ENCODE measurements around the gene THAP11. TPM values are rescaled to one million over a fixed set of nuclear protein-coding genes. Genes with fewer than 3 reads are reported as not detected.

The THAP11 gene
- total RNA-seq, 1 experiment from 2014 or later = 39.1 TPM

GRCh38 chr16:67872631-67873434 lies 30.7 kb downstream of the THAP11 start, which contains the start of gene EDC4:
Gene EDC4, plus strand, starts transcription at chr16:67873052. Its CDS starts 210 bp downstream, at chr16:67873262.
- H3K36me3 ChIP-seq (ENCODE audit: low read depth, low read length) = peaks cover 13% of the 10 kb centered on the region
- H3K4me3 ChIP-seq (ENCODE audit: low read length) = peak within 1 kb of the TSS; percentile 97
- ATAC-seq (peak; percentile 75), DNase-seq (peak; percentile 70)
- ChIA-PET POLR2A (ENCODE audit: unreplicated experiment) (interaction anchor here (0.7 kb wide), 1 partner anchor 27 kb away, joined by 4 read pairs; no protein-coding TSS in a partner anchor), CTCF (no interaction called here)
- H3K79me2 ChIP-seq (ENCODE audit: low read length) = peaks cover 42% of the 10 kb centered on the region
- no peaks in the 10 kb centered on the region for H3K27me3 ChIP-seq (ENCODE audit: low read length)
- peak within 1 kb of the TSS; percentile 18; the same call in 1 of the 2 replicates for H3K27ac ChIP-seq (ENCODE audit: low read length)
- no peak for TF ChIP-seq EZH2 (IDR thresholded peaks at IDR 0.05; ENCODE audit: low read length, unreplicated experiment)
- intact Hi-C loops (cut with micrococcal nuclease) = no loop called here
- H4K20me1 ChIP-seq (ENCODE audit: low read length) = peaks cover 16% of the 10 kb centered on the region
- H3K9me2 ChIP-seq (replicated peaks; ENCODE audit: low read length) = no peaks in the 10 kb centered on the region
- H3K4me2 ChIP-seq (ENCODE audit: low read length) = peak within 1 kb of the TSS; percentile 95
- peaks cover 10% of the 10 kb centered on the region; the same call in 1 of the 2 replicates for H3K4me1 ChIP-seq (ENCODE audit: insufficient read depth, low read length)
- H3K9ac ChIP-seq (ENCODE audit: low read length) = peak within 1 kb of the TSS; percentile 90
- no TSS peak for BruUV-seq (replicated peaks)
- no peaks in the 10 kb centered on the region for H3F3A ChIP-seq (ENCODE audit: low read length, unreplicated experiment)
- no peaks in the 10 kb centered on the region for H3K9me3 ChIP-seq (ENCODE audit: low read length)
- peak within 1 kb of the TSS; percentile 74 for H2AFZ ChIP-seq (ENCODE audit: low read length)

DNA sequence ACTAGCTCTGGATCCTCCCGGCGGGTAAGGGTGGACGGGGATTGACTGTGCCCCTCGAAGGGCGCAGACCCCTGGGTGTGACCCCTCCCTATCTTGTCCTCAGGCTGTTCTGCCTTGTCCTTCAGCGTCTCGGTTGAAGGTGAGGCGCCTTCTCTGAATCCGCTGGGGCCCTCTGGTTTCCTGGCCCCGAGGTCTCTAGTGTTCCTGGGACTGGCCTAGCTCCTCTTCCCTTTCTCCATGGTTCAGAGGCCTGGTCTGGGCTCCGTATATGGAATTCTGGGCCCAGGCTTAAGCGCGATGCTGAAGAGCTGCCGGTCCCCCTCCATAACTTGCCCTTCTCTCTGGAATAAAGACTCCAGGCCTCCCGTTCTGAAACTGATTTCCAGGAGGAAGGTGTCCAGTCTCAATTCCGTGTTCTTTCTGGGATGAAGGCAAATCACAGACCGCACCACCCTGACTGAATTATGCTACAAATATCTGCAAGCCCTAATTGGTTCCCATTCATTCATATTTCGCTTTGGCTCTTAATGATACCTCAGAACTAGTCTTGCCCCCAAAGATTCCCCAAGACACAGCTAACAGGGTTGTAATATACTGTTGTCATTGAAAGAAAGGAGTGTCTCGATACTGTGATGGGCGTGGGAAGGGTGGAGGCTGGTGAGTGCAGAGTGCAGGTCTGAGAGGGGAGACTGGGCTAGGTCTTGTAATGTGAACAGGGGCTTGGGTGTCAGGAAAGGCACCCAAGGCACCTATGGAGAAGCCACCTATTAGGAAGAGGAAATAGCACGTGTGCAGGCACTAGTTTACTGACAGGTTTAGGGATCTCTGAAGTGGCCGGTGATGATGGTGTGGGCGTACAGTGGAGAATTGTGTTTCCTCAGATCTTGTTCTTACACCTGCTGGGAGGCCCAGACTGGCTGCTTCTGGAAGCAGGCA lies 31.6 kb downstream of the THAP11 start:
- Histone ChIP-seq H3K4me1 (ENCODE audit: insufficient read depth, low read length) (peaks cover 10% of the 10 kb centered on the region; the same call in 1 of the 2 replicates), H4K20me1 (ENCODE audit: low read length) (peaks cover 16% of the 10 kb centered on the region), H3K4me2 (ENCODE audit: low read length) (peak overlapping the region; percentile 95), H3F3A (ENCODE audit: low read length, unreplicated experiment) (no peaks in the 10 kb centered on the region), H3K36me3 (ENCODE audit: low read depth, low read length) (peaks cover 11% of the 10 kb centered on the region), H3K79me2 (ENCODE audit: low read length) (peaks cover 42% of the 10 kb centered on the region), H3K9ac (ENCODE audit: low read length) (peak overlapping the region; percentile 90), H3K9me2 (replicated peaks; ENCODE audit: low read length) (no peaks in the 10 kb centered on the region), H3K4me3 (ENCODE audit: low read length) (peak overlapping the region; percentile 97), H3K27ac (ENCODE audit: low read length) (peak overlapping the region; percentile 18; the same call in 1 of the 2 replicates), H3K9me3 (ENCODE audit: low read length) (no peaks in the 10 kb centered on the region), H2AFZ (ENCODE audit: low read length) (peak overlapping the region; percentile 74), H3K27me3 (ENCODE audit: low read length) (no peaks in the 10 kb centered on the region)
- TF ChIP-seq EZH2phosphoT487 (IDR thresholded peaks at IDR 0.05; ENCODE audit: borderline replicate concordance, low read length) = no peak
- ChIA-PET CTCF (no interaction called here), POLR2A (ENCODE audit: unreplicated experiment) (interaction anchor here (0.7 kb wide), 1 partner anchor 28 kb away, joined by 4 read pairs; no protein-coding TSS in a partner anchor)
- intact Hi-C loops (cut with micrococcal nuclease) = no loop called here
- TSS peak; percentile 38 for BruUV-seq (replicated peaks)
- ATAC-seq (peak; percentile 35), DNase-seq (no peak)

DNA sequence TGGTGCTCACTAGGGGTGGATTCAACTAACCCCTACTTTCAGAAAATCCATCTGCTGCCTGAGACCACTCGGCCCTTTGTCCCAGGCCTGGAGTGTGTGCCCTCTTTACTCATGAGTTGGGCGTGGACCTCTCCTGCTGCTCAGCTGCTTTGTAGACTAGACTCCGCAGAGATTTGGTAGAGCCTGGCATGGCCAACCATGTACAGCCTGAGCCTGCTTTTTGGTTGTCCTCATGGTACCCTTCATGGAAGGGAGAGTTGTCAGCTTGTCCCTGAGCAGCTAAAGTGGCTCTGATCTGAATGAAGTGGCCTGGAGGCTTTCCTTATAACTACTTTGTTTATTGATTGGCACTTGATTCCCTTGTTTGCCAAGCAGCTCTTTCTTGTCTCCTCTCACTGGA lies 32.3 kb downstream of the THAP11 start:
- Histone ChIP-seq H3K4me3 (ENCODE audit: low read length) (peak overlapping the region; percentile 97), H3K79me2 (ENCODE audit: low read length) (peaks cover 42% of the 10 kb centered on the region), H3F3A (ENCODE audit: low read length, unreplicated experiment) (no peaks in the 10 kb centered on the region), H3K4me2 (ENCODE audit: low read length) (peak overlapping the region; percentile 95), H3K9me3 (ENCODE audit: low read length) (no peaks in the 10 kb centered on the region), H3K27me3 (ENCODE audit: low read length) (no peaks in the 10 kb centered on the region), H3K27ac (ENCODE audit: low read length) (no peak overlapping the region), H3K9ac (ENCODE audit: low read length) (peak overlapping the region; percentile 90; the same call in 1 of the 2 replicates), H3K9me2 (replicated peaks; ENCODE audit: low read length) (no peaks in the 10 kb centered on the region), H4K20me1 (ENCODE audit: low read length) (peaks cover 16% of the 10 kb centered on the region), H3K4me1 (ENCODE audit: insufficient read depth, low read length) (peaks cover 10% of the 10 kb centered on the region; the same call in 1 of the 2 replicates), H3K36me3 (ENCODE audit: low read depth, low read length) (peaks cover 14% of the 10 kb centered on the region), H2AFZ (ENCODE audit: low read length) (no peak overlapping the region)
- TF ChIP-seq, protein P1, sequence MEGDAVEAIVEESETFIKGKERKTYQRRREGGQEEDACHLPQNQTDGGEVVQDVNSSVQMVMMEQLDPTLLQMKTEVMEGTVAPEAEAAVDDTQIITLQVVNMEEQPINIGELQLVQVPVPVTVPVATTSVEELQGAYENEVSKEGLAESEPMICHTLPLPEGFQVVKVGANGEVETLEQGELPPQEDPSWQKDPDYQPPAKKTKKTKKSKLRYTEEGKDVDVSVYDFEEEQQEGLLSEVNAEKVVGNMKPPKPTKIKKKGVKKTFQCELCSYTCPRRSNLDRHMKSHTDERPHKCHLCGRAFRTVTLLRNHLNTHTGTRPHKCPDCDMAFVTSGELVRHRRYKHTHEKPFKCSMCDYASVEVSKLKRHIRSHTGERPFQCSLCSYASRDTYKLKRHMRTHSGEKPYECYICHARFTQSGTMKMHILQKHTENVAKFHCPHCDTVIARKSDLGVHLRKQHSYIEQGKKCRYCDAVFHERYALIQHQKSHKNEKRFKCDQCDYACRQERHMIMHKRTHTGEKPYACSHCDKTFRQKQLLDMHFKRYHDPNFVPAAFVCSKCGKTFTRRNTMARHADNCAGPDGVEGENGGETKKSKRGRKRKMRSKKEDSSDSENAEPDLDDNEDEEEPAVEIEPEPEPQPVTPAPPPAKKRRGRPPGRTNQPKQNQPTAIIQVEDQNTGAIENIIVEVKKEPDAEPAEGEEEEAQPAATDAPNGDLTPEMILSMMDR (conservative IDR thresholded peaks at IDR 0.05; ENCODE audit: low read depth, low read length) = no peak
- TF ChIP-seq EZH2 (IDR thresholded peaks at IDR 0.05; ENCODE audit: low read length, unreplicated experiment) (no peak), EZH2phosphoT487 (IDR thresholded peaks at IDR 0.05; ENCODE audit: borderline replicate concordance, low read length) (no peak)
- CTCF ChIA-PET = no interaction called here
- no peak for ATAC-seq
- intact Hi-C loops (cut with micrococcal nuclease) = no loop called here
- no peak for DNase-seq
- POLR2A ChIA-PET (ENCODE audit: unreplicated experiment) = no interaction called here
- BruUV-seq (replicated peaks) = no TSS peak

All from PC-3 (cell line).